ENCODE data around the gene ARHGEF28. TPM values are rescaled to one million over a fixed set of nuclear protein-coding genes. Genes with fewer than 3 reads are reported as not detected.

ARHGEF28 gene
- total and polyA plus RNA-seq, 2 of the 4 experiments (the other 2 are of a cell fraction), result 3.6 to 16.0 TPM

DNA sequence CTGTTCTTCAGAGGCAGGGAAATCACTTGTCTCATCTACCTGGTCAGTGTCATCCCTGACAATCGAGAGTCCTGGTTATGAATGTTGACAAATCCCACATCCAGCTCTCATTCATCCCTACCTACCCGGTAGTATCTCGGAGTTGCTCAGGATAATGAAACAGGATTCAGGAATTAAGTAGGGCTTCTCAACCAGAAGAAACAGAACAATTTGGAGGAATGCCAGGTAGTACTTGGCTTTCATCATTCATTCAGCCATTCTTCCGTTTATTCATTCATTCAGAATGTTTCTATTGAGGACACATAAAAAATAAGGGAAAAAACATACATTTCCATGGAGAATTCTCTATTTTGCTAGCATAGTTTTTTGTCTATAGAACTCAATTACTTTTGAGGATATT is 195.0 kb downstream of the ARHGEF28 start:
- H4K91ac ChIP-seq (ENCODE audit: insufficient read depth, low read depth, low read length), result peak overlapping the region; percentile 66; the same call in 1 of the 2 replicates
- H3K4me3 ChIP-seq (ENCODE audit: insufficient read depth, low read depth, low read length), result no peak overlapping the region
- 0 out of 2 replicates have a peak overlapping the region, but pooled peaks have one; percentile 12 for H3K23ac ChIP-seq (ENCODE audit: low read depth, low read length)
- no peaks in the 10 kb centered on the region for H4K20me1 ChIP-seq (ENCODE audit: insufficient read depth, low read length)
- peaks cover 32% of the 10 kb centered on the region for H3K9me1 ChIP-seq (ENCODE audit: insufficient read depth, low read length)
- intact Hi-C loops (cut with micrococcal nuclease) (no loop called here), in situ Hi-C loops (cut with MboI; ENCODE audit: low sequenced_read_pairs) (no loop called here), dilution Hi-C loops (cut with HindIII; ENCODE audit: low sequenced_read_pairs, unreplicated experiment) (no loop called here)
- DNase-seq, result no peak
- peaks cover 11 to 52% of the 10 kb centered on the region in 2 experiments; a peak in 2 of 4 replicates for H3K79me1 ChIP-seq (ENCODE audit: low read depth in 1 of 2, low read length in 2 of 2)
- TF ChIP-seq SMC3 (IDR thresholded peaks at IDR 0.05; ENCODE audit: low read depth, low read length) (no peak), MXI1 (IDR thresholded peaks at IDR 0.05; ENCODE audit: borderline replicate concordance, low read depth, low read length) (no peak)
- TF ChIP-seq, protein P1, sequence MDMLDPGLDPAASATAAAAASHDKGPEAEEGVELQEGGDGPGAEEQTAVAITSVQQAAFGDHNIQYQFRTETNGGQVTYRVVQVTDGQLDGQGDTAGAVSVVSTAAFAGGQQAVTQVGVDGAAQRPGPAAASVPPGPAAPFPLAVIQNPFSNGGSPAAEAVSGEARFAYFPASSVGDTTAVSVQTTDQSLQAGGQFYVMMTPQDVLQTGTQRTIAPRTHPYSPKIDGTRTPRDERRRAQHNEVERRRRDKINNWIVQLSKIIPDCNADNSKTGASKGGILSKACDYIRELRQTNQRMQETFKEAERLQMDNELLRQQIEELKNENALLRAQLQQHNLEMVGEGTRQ (IDR thresholded peaks at IDR 0.05; ENCODE audit: low read depth, low read length), result no peak
- peak overlapping the region; percentile 85; the same call in 1 of the 2 replicates for H3K4ac ChIP-seq (ENCODE audit: low read depth, low read length)
- H3K4me1 ChIP-seq (ENCODE audit: control insufficient read depth, insufficient read depth, low read length), result peaks cover 32% of the 10 kb centered on the region
- peak overlapping the region; percentile 64; the same call in 1 of the 2 replicates for H2BK20ac ChIP-seq (ENCODE audit: low read depth, low read length)
- peak overlapping the region; percentile 84; the same call in 1 of the 2 replicates for H2AK5ac ChIP-seq (ENCODE audit: low read depth, low read length)
- H3K9ac ChIP-seq (ENCODE audit: low read depth, low read length), result no peak overlapping the region
- H3K56ac ChIP-seq (ENCODE audit: extremely low read depth, insufficient read depth, low read length), result no peak overlapping the region
- H3K36me3 ChIP-seq (ENCODE audit: control insufficient read depth, insufficient read depth, low read length), result no peaks in the 10 kb centered on the region
- H3K4me2 ChIP-seq (ENCODE audit: low read depth, low read length), result no peak overlapping the region
- no peak for ATAC-seq (ENCODE audit: low read depth)
- H4K5ac ChIP-seq (ENCODE audit: low read depth, low read length), result no peak overlapping the region
- WGBS, 2 experiments (ENCODE audit: extremely low coverage in 2 of 2, insufficient read length in 1 of 2), result no CpG with 5 or more reads among the region's 4 CpGs
- POLR2A ChIA-PET (ENCODE audit: unreplicated experiment), result no interaction called here
- H3K18ac ChIP-seq (ENCODE audit: low read depth, low read length), result peak overlapping the region; percentile 71; the same call in 1 of the 2 replicates
- no TSS peak for BruUV-seq (replicated peaks)
- H2BK5ac ChIP-seq (ENCODE audit: low read depth, low read length, poor library complexity, severe bottlenecking), result no peak overlapping the region
- H2AFZ ChIP-seq (replicated peaks; ENCODE audit: low read length, poor library complexity), result no peak overlapping the region
- peak overlapping the region; percentile 48; the same call in 1 of the 2 replicates for H3K14ac ChIP-seq (replicated peaks; ENCODE audit: low read depth, low read length)
- CTCF ChIA-PET, result no interaction called here
- peak overlapping the region; percentile 63; the same call in 1 of the 2 replicates for H2BK120ac ChIP-seq (ENCODE audit: low read depth, low read length)
- no peak overlapping the region for H3K27ac ChIP-seq (ENCODE audit: insufficient read depth, low read length)
- peak overlapping the region; percentile 52; the same call in 2 of the 3 replicates for H2BK15ac ChIP-seq (ENCODE audit: low read depth, low read length)
- H3K27me3 ChIP-seq (ENCODE audit: control insufficient read depth, insufficient read depth, low read length), result no peaks in the 10 kb centered on the region
- peak overlapping the region in 1 of 2 experiments; percentile 57; a peak in 1 of 4 replicates for H4K8ac ChIP-seq (ENCODE audit: low read depth in 2 of 2, low read length in 2 of 2)
- H2AK9ac ChIP-seq (replicated peaks; ENCODE audit: low read depth, low read length, poor library complexity), result no peak overlapping the region
- no peaks in the 10 kb centered on the region for H3K9me3 ChIP-seq (ENCODE audit: control insufficient read depth, insufficient read depth, low read length)
